ENCODE data around the gene SH3BP2.

The SH3BP2 gene

DNA sequence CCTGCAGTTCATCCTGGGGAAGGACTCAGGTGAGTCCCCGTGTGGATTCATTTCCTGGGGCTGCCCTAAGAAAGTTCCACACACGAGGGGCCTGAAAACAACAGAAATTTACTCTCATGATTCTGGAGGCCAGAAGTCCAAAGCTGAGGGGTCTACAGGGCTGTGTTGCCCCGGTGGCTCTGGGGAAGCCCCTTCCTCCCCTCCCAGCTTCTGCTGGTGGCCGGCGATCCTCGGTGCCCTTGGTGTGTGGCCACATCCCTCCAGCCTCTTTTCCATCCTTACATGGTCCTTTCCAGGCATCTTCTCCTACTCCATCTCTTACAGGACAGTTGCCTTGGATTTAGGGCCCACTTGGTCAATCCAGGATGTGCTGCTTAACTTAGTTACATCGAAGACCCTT, 15.1 kb downstream of the SH3BP2 start:
- TF ChIP-seq FOXP2 (optimal IDR thresholded peaks at IDR 0.05; ENCODE audit: borderline replicate concordance, extremely low read depth, extremely low read length, insufficient read depth) (no peak), POLR2AphosphoS5 (IDR thresholded peaks at IDR 0.05; ENCODE audit: low read depth, low read length) (no peak), TAF1 (IDR thresholded peaks at IDR 0.05; ENCODE audit: borderline replicate concordance, insufficient read depth, low read length) (no peak), SIN3A (IDR thresholded peaks at IDR 0.05; ENCODE audit: borderline replicate concordance, insufficient read depth, low read length) (no peak)
- TF ChIP-seq, protein P1, sequence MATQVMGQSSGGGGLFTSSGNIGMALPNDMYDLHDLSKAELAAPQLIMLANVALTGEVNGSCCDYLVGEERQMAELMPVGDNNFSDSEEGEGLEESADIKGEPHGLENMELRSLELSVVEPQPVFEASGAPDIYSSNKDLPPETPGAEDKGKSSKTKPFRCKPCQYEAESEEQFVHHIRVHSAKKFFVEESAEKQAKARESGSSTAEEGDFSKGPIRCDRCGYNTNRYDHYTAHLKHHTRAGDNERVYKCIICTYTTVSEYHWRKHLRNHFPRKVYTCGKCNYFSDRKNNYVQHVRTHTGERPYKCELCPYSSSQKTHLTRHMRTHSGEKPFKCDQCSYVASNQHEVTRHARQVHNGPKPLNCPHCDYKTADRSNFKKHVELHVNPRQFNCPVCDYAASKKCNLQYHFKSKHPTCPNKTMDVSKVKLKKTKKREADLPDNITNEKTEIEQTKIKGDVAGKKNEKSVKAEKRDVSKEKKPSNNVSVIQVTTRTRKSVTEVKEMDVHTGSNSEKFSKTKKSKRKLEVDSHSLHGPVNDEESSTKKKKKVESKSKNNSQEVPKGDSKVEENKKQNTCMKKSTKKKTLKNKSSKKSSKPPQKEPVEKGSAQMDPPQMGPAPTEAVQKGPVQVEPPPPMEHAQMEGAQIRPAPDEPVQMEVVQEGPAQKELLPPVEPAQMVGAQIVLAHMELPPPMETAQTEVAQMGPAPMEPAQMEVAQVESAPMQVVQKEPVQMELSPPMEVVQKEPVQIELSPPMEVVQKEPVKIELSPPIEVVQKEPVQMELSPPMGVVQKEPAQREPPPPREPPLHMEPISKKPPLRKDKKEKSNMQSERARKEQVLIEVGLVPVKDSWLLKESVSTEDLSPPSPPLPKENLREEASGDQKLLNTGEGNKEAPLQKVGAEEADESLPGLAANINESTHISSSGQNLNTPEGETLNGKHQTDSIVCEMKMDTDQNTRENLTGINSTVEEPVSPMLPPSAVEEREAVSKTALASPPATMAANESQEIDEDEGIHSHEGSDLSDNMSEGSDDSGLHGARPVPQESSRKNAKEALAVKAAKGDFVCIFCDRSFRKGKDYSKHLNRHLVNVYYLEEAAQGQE (IDR thresholded peaks at IDR 0.05; ENCODE audit: insufficient read depth in 1 of 2, low read depth in 2 of 2, low read length in 2 of 2), result no peak

DNA sequence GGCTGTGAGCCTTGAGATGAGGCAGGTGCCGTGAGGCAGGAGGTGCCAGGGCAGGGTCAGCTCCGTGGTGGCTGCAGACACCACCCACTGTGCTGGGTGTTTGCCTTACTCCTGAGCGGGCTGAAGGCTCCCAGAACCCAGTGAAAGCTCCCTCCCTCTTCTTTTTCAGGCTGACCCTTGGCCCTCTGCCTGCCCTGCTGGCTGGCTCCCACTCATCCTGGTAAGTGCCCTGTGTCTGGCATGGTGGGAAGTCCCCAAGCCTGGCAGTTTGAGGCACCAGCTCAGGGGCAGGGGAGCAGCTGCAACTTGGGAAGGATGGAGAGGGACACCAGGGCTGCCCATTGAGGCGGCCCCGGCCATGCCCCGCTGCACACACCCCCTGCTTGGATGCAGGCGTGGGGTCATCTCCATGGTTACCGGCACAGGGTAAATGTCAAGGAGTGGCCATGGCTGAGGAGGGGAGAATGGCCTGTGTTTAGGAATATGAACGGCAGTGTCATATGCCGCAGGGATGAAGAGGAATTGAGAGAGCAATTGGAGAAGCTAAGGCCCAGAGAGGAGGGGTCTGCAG, 16.8 kb downstream of the SH3BP2 start:
- TF ChIP-seq, protein P1 (IDR thresholded peaks at IDR 0.05; ENCODE audit: insufficient read depth in 1 of 2, low read depth in 2 of 2, low read length in 2 of 2), result no peak

DNA sequence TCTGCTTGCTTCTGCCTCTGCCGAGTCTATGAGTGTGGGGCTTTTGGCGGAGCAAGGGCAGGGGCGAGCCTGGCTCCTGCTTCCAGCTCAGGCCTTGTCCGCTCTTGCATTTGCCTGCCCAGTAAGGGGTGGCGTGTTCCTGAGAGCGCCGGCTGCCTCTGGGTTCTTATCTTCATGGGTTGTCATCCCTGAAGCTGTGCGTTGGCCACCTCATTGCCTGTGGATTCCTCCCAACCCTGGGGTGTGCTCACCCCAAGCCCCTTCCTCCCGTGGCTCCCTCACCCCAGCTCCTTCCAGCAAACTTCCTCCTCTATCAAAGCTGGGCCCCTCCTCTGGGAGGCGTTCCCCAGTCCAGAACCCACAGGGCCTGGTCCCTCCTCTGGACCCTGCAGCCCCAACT, 17.5 kb downstream of the SH3BP2 start:
- TF ChIP-seq POLR2AphosphoS5 (IDR thresholded peaks at IDR 0.05; ENCODE audit: low read depth, low read length) (no peak), SIN3A (IDR thresholded peaks at IDR 0.05; ENCODE audit: borderline replicate concordance, insufficient read depth, low read length) (no peak), FOXP2 (optimal IDR thresholded peaks at IDR 0.05; ENCODE audit: borderline replicate concordance, extremely low read depth, extremely low read length, insufficient read depth) (no peak), TAF1 (IDR thresholded peaks at IDR 0.05; ENCODE audit: borderline replicate concordance, insufficient read depth, low read length) (no peak)
- TF ChIP-seq, protein P1 (IDR thresholded peaks at IDR 0.05; ENCODE audit: insufficient read depth in 1 of 2, low read depth in 2 of 2, low read length in 2 of 2), result no peak

DNA sequence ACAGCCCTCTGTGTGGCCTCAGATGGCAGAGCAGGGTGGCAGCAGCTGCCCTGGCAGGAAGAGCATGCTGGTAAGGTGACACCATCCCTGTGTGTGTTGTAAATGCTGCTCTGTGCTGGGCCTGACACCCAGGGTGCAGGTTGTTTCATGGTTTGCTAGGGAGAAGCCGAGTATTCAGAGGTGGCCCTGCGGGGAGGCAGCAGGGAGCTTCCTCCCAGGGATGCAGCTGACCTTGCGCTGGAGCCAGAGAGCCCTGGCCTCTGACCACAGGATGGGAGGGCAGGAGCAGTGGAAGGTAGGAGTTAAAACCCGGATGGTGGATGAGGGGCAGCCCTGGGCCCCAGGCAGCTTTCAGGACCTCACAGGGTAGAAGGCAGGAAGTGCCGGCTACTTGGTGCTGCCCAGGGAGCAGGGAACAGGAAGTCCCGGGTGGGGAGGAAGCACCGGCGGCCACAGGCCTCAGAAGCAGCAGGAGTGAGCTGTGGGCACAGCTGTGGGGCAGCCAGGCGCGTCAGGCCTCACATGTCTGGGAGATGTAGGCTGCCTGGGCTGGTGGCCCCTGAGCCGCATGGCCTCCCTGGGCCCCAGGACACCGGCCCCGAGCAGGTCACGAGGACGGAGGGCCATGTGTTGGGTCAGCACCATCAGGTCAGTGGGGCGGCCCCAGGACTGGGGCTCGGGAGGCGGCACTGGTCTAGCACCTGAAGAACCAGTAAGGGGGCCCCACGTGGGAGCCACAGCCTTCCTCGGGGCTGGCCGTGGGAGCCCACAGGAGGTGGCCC, 19.1 kb downstream of the SH3BP2 start:
- TF ChIP-seq SIN3A (IDR thresholded peaks at IDR 0.05; ENCODE audit: borderline replicate concordance, insufficient read depth, low read length) (no peak), POLR2AphosphoS5 (IDR thresholded peaks at IDR 0.05; ENCODE audit: low read depth, low read length) (peak; percentile 62), TAF1 (IDR thresholded peaks at IDR 0.05; ENCODE audit: borderline replicate concordance, insufficient read depth, low read length) (peak; percentile 92)
- TF ChIP-seq, protein P1 (IDR thresholded peaks at IDR 0.05; ENCODE audit: insufficient read depth in 1 of 2, low read depth in 2 of 2, low read length in 2 of 2), result 0 out of 4 replicates have a peak, but pooled peaks of 1 of the 2 experiments have one; percentile 37

All from PFSK-1 (cell line).